ENCODE results near the gene PIM1.

PIM1 gene

GRCh38 chr6:37149745-37150144 lies 20.2 kb upstream of the PIM1 start:
- TF ChIP-seq, protein P1, sequence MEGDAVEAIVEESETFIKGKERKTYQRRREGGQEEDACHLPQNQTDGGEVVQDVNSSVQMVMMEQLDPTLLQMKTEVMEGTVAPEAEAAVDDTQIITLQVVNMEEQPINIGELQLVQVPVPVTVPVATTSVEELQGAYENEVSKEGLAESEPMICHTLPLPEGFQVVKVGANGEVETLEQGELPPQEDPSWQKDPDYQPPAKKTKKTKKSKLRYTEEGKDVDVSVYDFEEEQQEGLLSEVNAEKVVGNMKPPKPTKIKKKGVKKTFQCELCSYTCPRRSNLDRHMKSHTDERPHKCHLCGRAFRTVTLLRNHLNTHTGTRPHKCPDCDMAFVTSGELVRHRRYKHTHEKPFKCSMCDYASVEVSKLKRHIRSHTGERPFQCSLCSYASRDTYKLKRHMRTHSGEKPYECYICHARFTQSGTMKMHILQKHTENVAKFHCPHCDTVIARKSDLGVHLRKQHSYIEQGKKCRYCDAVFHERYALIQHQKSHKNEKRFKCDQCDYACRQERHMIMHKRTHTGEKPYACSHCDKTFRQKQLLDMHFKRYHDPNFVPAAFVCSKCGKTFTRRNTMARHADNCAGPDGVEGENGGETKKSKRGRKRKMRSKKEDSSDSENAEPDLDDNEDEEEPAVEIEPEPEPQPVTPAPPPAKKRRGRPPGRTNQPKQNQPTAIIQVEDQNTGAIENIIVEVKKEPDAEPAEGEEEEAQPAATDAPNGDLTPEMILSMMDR (IDR thresholded peaks at IDR 0.05; ENCODE audit: low read depth, low read length), result no peak
- H3K4me3 ChIP-seq (ENCODE audit: low read depth, low read length), result no peak overlapping the region

- H3K4me3 ChIP-seq (ENCODE audit: low read depth, low read length), result no peak overlapping the region
- TF ChIP-seq, protein P1 (IDR thresholded peaks at IDR 0.05; ENCODE audit: low read depth, low read length), result no peak
Measured at GRCh38 chr6:37150314-37150713, 19.6 kb upstream of the PIM1 start.

DNA sequence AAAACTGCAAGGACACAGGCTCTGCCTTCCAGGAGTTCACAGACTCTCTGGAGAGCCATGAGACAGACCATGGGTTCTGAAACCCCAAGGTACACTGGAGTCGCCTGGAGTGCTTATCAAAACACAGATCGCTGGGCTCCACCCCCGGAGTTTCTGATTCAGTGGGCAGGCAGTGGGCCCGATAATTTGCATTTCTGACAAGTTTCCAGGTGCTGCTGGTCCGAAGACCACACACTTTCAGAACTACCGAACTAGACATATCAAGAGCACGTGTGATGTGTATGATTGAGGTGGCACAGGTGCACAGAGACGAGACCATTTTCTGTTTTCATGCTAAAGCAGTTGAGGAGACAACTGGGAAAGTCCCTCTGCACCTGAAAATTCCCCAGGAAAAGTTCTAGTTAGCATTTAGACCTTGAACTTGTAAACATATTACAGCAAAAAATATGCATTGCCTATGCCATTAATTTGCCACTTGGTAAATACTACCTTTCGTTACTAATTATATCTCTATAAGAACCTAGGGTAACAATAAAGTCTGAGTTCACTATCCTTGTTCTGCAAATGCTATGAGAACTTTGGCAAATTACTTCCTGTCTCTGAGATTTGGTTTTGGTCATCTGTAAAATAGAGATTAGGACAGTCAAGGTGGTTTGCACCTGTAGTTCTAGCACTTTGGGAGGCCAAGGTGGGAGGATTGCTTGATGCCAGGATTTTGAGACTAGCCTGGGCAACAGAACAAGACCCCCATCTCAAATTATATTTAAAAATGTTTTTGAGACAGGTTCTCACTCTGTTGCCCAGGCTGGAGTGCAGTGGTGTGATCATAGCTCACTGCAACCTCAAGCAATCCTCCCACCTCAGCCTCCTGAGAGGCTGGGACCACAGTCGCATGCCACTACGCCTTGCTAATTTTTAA lies 14.3 kb upstream of the PIM1 start:
- TF ChIP-seq, protein P1 (IDR thresholded peaks at IDR 0.05; ENCODE audit: low read depth, low read length), result no peak
- H3K4me3 ChIP-seq (ENCODE audit: low read depth, low read length), result no peak overlapping the region

- H3K4me3 ChIP-seq (ENCODE audit: low read depth, low read length), result no peak overlapping the region
- TF ChIP-seq, protein P1 (IDR thresholded peaks at IDR 0.05; ENCODE audit: low read depth, low read length), result no peak
Measured at GRCh38 chr6:37158508-37158907, 11.4 kb upstream of the PIM1 start.

DNA sequence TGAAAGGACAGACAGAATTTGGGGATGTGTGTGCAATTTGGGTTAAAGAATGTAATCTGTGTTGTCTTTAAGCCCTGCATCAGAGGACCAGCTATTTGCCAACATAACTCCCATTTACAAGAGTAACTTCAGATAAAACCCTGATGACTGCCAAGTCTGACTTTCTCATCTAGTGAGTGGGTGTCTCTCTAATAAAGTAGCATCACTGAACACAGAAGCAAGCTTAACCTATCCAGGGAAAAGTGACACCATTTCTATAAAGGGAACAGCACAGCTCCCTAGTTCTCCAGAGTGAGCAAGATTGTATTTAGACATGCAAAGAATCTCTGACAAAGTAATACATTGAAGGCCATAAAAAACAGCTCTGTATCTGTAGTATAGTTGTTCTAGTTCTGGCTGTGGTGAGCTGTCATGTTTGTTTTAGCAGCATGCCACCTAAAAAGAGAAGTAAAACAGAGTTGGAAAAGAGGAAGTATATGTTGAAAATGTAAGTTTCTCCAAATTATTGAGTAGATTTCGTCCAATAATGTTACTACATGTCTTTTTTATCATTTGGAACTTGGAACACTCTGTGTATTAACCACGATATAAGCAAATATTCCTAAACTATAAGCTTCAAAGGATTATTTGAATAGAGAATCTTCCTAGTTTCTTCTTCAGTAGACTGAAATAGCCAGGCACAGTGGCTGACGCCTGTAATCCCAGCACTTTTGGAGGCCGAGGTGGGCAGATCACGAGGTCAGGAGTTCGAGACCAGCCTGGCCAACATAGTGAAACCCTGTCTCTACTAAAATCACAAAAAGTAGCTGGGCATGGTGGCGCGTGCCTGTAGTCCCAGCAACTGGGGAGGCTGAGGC lies 8.8 kb upstream of the PIM1 start:
- no peak overlapping the region for H3K4me3 ChIP-seq (ENCODE audit: low read depth, low read length)
- TF ChIP-seq, protein P1 (IDR thresholded peaks at IDR 0.05; ENCODE audit: low read depth, low read length), result no peak

GRCh38 chr6:37162740-37163139 lies 7.2 kb upstream of the PIM1 start:
- TF ChIP-seq, protein P1 (IDR thresholded peaks at IDR 0.05; ENCODE audit: low read depth, low read length), result no peak
- H3K4me3 ChIP-seq (ENCODE audit: low read depth, low read length), result no peak overlapping the region

Measured in WI38 (cell line).